ENCODE measurements around the gene OTP. TPM values are rescaled to one million over a fixed set of nuclear protein-coding genes. Genes with fewer than 3 reads are reported as not detected.
"Not testable (repeated sequence)": the region's sequence is repeated elsewhere in the genome, so short reads cannot be mapped to it uniquely, and the experiment has no call there.

Gene OTP
- total and polyA plus RNA-seq, 3 donors from 2014 or later: 0.37 to 1.5 (median 0.39) TPM

- no peaks in the 10 kb centered on the region for H3K9me3 ChIP-seq
- no peak for DNase-seq
- no peaks in the 10 kb centered on the region for H3K27me3 ChIP-seq
- no peaks in the 10 kb centered on the region for H3K36me3 ChIP-seq (ENCODE audit: low read depth, missing control alignments)
- H3K27ac ChIP-seq: no peak overlapping the region
- no peaks in the 10 kb centered on the region for H3K4me1 ChIP-seq
- intact Hi-C loops (cut with DNase I; ENCODE audit: low total_unique reads): no loop called here
- no peak overlapping the region for H3K4me3 ChIP-seq
- no peak for TF ChIP-seq POLR2A (IDR thresholded peaks at IDR 0.05)
- TF ChIP-seq, protein P1, sequence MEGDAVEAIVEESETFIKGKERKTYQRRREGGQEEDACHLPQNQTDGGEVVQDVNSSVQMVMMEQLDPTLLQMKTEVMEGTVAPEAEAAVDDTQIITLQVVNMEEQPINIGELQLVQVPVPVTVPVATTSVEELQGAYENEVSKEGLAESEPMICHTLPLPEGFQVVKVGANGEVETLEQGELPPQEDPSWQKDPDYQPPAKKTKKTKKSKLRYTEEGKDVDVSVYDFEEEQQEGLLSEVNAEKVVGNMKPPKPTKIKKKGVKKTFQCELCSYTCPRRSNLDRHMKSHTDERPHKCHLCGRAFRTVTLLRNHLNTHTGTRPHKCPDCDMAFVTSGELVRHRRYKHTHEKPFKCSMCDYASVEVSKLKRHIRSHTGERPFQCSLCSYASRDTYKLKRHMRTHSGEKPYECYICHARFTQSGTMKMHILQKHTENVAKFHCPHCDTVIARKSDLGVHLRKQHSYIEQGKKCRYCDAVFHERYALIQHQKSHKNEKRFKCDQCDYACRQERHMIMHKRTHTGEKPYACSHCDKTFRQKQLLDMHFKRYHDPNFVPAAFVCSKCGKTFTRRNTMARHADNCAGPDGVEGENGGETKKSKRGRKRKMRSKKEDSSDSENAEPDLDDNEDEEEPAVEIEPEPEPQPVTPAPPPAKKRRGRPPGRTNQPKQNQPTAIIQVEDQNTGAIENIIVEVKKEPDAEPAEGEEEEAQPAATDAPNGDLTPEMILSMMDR (IDR thresholded peaks at IDR 0.05): no peak
These were observed 50.3 kb downstream of the OTP start for GRCh38 chr5:77588175-77588574.

- Histone ChIP-seq H3K27me3 (no peaks in the 10 kb centered on the region), H3K4me1 (no peaks in the 10 kb centered on the region), H3K27ac (no peak overlapping the region), H3K9me3 (no peaks in the 10 kb centered on the region), H3K36me3 (ENCODE audit: low read depth, missing control alignments) (no peaks in the 10 kb centered on the region), H3K4me3 (no peak overlapping the region)
- intact Hi-C loops (cut with DNase I; ENCODE audit: low total_unique reads): no loop called here
- TF ChIP-seq, protein P1 (IDR thresholded peaks at IDR 0.05): no peak
- no peak for DNase-seq
- WGBS, 2 donors: 80 to 100% methylated on average over 1 of the region's 1 CpG
These were observed 52.4 kb downstream of the OTP start for GRCh38 chr5:77586101-77586500.

GRCh38 chr5:77582143-77582542 lies 56.4 kb downstream of the OTP start:
- H3K9me3 ChIP-seq; H3K4me3 ChIP-seq; H3K4me1 ChIP-seq; H3K27me3 ChIP-seq; H3K27ac ChIP-seq; H3K36me3 ChIP-seq (ENCODE audit: low read depth, missing control alignments); intact Hi-C loops (cut with DNase I; ENCODE audit: low total_unique reads): not testable (repeated sequence)
- peak; percentile 46 for DNase-seq
- 66 to 68% methylated on average over 7 of the region's 7 CpGs for WGBS, 2 donors

Other genes starting within 250 kb of the OTP start
- 10 to 100 TPM; 33.9 to 46.5 TPM for gene WDR41, start 146.4 kb downstream of the OTP start, total RNA-seq
- 58.7 TPM for gene WDR41, start 146.4 kb downstream of the OTP start, polyA plus RNA-seq (ENCODE audit: insufficient read depth, low read depth, low replicate concordance)
- 100 to 1,000 TPM; 116 to 123 TPM for gene TBCA, start 137.6 kb upstream of the OTP start, total RNA-seq
- gene TBCA, start 137.6 kb upstream of the OTP start, polyA plus RNA-seq (ENCODE audit: insufficient read depth, low read depth, low replicate concordance): 187 TPM